HG03103 (cell line): ENCODE results near the gene COG5.

Experiments used
- ATAC-seq: cut with Tn5 transposase; IDR thresholded peaks from one replicate; pipeline ENCODE4 v1.9.1; 2021; ENCODE audit warnings: low read depth; ENCODE audit not compliant: unreplicated experiment

Gene COG5

GRCh38 chr7:107526672-107527071 lies 37.0 kb downstream of the COG5 start:
- no peak for ATAC-seq

DNA sequence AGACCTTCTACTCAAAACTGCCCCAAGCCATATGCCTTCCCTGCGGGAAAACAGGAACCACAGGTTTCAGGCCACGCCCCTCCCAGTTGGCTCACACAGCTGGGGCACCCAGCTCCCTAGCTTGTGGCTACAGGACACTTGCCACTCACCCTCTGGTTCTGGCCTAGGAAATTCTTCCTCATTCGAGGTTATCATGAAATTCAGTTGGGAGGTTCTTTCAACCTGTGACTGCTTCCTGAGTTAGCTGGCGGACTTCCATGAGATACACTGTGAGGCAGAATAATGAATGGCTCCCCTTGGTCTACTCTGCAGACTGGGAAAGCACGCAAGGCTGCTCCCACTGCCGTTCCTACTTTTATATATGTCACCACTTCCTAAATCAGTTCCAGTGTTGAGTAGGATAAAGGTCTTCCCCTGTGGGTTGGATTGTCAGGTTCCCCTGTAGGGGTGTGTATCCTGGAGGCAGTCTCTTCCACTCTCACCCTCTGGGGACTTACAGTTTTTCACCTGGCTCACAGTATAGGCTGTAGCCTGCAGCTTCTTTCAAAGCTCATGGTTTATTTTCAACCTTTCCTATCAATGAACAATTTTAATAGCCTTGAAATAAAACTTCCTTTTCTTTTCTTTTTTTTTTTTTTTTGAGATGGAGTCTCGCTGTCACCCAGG lies 56.9 kb downstream of the COG5 start:
- ATAC-seq = no peak

GRCh38 chr7:107505997-107506673 lies 57.6 kb downstream of the COG5 start:
- ATAC-seq = no peak

DNA sequence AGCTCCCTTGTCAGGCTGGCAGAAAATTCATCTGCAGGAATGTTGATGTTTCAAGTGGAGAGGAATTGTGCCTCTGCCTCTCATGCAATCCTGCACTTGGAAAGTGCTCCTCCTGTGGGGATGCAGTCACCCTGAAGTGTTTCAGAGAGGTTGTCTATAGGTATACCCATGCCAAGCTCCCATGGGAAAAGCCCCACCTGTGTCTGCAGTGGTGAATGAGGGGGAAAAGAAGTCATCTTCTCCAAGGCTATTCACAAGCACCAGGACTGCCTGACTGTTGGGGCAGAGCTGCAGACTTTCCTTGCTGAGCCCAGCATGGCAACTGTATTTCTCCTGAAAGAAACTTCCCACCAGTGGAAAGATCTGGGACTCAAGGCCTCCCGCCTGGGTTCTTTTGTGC lies 58.4 kb downstream of the COG5 start:
- ATAC-seq = no peak

- no peak for ATAC-seq
These were observed 60.0 kb downstream of the COG5 start for GRCh38 chr7:107503687-107504086.

- no peak for ATAC-seq
These were observed 60.9 kb downstream of the COG5 start for GRCh38 chr7:107502797-107503196.

- no peak for ATAC-seq
These were observed 61.6 kb downstream of the COG5 start for GRCh38 chr7:107502154-107502553.

DNA sequence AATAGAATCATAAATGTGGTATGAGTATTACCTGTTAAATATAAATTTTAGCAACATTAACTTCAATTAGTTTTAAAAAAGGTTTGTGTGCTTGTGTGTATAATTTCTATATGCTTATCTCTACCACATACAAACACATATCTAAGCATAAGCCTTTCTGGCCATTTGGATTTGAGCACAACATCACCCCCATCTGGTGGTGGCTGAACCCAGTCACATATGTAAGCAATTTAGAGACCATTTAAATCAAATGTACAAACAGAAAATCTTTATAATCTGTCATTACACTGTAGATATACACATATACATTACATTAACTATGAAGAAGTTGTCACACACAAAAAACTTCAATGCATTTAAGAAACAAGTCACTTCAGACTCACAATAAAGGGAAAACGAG lies 62.1 kb downstream of the COG5 start:
- no peak for ATAC-seq

DNA sequence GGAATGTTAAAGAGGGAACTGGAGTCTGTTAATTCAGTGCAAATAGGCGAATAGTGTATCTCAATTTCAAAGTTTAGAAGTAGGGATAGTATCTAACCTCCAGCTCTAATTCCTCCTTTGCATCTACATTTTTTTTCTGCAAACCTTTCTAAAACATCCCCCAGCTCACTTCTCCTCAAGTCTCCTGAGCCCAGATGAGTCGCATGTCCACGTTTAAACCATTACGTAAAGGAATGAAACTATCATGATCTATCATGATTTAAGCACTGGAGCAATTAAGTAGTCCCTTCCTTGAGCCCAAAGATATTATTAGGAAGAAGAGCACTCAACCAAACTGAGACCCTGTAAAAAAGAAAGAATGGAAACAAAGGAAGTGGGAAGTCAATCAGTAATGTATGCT lies 64.0 kb downstream of the COG5 start:
- no peak for ATAC-seq

DNA sequence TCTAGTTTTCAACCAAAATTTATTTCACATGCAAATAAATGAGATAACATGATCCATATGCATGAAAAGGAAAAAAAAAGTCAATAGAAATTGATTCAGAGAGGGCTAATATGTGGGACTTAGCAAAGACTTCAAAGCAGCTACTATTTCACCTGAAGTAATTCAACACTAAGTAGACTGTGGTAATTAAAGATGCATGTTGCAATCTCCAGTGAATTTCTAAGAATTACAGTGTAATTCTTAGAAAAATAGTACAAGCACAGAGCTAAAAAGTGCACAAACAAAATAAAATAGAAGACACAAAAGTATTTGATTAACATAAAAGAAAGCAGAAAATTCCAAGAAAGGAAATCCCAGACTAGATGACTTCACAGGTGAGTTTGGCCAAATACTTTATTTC lies 68.2 kb downstream of the COG5 start:
- ATAC-seq = no peak

DNA sequence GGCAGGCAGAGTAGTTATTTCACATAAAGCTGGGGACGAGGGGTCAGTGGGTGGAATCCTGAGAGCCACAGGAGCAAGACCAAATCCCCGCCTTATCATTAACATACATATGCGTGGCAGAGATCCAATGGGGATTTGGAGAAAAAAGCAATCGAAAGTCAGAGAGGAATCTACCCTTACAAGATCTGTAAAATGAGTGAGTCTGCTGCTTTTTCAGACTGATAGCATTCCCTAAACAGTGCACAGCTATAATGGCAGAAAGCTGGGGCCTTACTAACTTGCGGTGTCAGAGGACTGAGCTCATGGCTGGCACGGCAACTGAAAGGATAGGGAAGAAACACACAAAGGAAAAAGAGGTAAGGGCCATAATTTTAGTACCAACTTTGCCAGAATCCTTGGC lies 68.8 kb downstream of the COG5 start:
- no peak for ATAC-seq

DNA sequence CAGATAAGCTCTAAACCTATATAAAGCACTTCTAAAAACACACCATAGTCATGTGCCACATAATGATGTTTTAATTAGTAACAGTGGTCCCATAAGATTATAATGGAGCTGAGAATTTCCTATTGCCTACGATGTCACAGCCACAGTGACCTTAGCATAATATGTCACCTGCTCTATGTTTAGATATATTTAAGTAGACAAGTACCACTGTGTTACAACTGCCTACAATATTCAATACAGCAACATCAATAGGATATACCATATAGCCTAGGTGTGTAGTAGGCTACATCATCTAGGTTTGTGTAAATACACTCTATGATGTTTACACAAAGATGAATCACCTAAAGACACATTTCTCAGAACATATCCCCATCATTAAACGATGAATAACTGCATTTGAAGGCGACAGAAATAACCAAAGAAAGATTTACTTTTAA lies 69.4 kb downstream of the COG5 start:
- no peak for ATAC-seq

DNA sequence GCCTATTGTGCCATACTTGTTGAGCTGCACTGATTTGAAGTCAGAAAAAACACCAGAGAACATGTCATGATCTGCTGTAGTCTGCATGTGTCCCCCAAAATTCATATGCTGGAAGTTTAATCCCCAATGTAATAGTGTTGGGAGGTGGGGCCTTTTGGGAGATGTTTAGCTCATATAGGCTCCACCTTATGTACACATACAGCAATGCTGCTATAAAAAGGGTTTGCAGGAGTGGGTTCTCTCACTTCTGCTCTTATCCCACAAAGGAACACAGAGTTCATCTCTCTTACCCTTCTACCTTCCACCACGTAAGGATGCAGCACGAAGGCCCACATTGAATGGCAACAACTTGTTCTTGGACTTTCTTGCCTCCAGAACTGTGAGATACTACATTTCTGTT lies 70.8 kb downstream of the COG5 start:
- no peak for ATAC-seq

DNA sequence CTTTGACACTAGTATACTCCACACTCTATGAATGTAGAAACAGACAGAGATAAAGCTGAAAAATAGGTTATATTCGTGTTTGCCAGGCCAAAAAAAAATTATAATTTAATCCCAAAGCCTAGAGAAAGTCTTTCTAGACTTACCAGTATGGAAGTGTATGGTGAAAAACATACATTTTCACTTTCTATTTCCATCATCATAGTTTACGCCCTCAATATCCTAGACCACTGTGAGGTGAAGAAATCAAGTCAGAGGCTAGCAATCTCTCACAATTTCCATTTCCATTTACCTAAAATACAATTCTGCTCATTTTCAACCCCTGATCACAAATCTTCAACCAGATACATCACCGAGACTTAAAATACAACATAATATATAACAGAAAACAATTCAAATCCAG lies 77.7 kb downstream of the COG5 start:
- ATAC-seq = no peak

DNA sequence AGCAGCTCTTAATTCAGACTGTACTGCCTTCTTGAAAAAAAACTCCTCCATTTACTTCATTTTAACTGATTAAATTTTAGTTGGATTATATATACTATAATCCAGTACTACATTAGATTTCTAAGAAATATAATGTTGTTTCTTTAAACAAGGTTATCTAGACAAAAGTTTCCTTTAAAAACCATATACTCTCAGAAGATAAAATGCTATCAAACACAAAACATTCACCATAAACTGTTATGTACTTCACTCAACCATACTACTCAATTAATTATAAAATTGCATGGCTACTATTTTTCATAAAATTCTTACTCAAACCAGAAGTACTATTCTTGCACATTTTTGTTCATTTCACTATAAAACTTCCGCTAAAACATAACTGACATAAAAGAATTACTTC lies 81.1 kb downstream of the COG5 start:
- no peak for ATAC-seq

- no peak for ATAC-seq
These were observed 82.8 kb downstream of the COG5 start for GRCh38 chr7:107480932-107481331.

- no peak for ATAC-seq
These were observed 84.4 kb downstream of the COG5 start for GRCh38 chr7:107479303-107479702.

DNA sequence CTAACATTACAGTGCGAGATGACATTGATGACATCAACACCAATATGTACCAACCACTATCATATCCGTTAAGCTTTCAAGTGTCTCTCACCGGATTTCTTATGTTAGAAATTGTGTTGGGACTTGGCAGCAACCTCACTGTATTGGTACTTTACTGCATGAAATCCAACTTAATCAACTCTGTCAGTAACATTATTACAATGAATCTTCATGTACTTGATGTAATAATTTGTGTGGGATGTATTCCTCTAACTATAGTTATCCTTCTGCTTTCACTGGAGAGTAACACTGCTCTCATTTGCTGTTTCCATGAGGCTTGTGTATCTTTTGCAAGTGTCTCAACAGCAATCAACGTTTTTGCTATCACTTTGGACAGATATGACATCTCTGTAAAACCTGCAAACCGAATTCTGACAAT lies 89.6 kb downstream of the COG5 start:
- no peak for ATAC-seq

GRCh38 chr7:107472116-107472515 lies 91.6 kb downstream of the COG5 start:
- ATAC-seq = no peak

DNA sequence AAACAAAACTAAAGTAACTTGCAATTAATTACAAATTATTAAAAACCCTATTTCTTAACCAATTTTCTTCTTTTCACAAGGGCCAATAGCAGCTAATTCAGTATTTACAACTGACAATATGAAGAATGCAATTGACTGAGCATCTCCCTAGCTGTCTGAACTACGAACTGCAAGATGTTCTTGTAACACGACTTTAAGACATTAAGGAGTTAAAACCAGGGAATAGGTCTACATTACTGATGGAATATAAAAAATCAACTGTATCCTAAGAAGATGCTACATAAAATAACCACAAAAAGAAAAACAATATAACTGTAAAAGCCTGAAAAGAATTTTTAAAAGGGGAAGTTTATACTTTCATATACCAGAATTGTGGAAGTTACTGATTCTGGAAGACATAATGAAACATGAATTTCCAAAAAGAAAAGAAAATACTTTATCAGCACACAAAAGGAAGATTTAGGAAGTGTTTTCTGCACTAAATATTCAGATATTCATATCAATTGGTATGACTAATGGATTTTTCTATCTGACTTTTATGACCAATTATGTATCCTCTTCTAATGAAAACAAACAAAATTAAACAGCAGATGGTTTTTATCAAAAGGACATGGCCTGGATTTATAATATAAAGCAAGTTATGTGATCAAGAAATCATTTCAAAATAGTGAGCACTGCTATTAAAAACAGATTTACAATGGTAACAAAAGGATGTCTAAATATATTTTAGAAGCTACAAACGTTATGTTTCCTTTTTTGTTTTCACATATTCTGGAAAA lies 92.2 kb downstream of the COG5 start:
- ATAC-seq = no peak

DNA sequence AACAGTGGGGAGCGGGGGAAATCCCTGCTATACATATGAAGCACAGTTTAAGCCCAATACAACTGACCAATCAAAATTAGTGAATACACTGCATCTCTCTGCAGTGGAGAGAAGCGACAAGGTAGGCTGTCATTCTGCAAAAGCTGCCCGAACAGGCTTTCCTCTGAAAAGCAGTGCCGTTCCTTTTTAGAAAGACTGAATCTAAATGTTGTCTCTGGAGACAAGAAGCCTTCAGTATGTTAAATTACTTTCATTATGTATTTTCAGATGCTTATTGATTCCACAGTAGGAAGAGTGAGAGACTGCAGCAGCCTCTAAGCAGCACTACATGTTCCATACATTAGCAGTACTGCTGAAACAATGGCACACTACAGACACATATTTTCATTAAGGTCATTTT lies 93.8 kb downstream of the COG5 start, which contains the start of gene GPR22:
TSS of gene GPR22 (plus strand) at position 129 of the 400 bp plus-strand sequence. CDS start 4,004 bp downstream, outside the sequence.
- no peak for ATAC-seq

- no peak for ATAC-seq
These were observed 94.9 kb downstream of the COG5 start for GRCh38 chr7:107468824-107469223.
